ENCODE measurements around the gene KLHL29.

DNA sequence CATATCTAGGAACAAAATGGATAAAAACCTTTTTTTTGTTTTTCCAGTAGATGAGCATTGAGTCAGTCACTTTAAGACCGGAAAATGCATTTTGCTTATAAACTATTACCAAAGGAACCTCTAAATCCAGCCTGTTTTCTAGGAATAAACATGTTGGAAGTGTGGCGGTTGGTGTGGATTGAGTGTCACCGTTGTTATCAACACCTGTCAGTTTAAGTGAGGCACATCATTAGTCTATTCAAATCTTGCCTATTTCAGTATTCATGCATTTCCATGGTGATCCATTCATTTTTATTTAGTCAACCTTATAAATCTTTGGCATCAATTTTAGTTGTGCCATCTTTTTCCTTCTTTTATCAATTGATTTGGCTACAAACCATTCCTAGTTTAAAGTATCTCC is 3.3 kb downstream of the KLHL29 start:
- TF ChIP-seq POLR2A (IDR thresholded peaks at IDR 0.05; ENCODE audit: low read depth, low read length) (no peak), TAF1 (IDR thresholded peaks at IDR 0.05; ENCODE audit: borderline replicate concordance, low read depth, low read length) (no peak), POLR2AphosphoS5 (IDR thresholded peaks at IDR 0.05; ENCODE audit: low read depth, low read length) (no peak)
